AG10803 (cell line): Measurements from ENCODE around the gene ARAF.
A peak's percentile ranks its signal among the peaks of the same experiment; 100 is the strongest.

Experiments
- DNase-seq: peaks from one replicate; pipeline ENCODE4 v3.0.0; 2010; ENCODE audit warnings: low read depth
- H3K4me3 ChIP-seq: 2 replicates; pipeline ENCODE4 v1.5.1; 2011; ENCODE audit warnings: mild to moderate bottlenecking, low read length, control low read depth
- TF ChIP-seq, protein P1 (sequence below): conservative IDR thresholded peaks from 2 replicates; pipeline ENCODE4 v1.5.1; 2011; ENCODE audit warnings: mild to moderate bottlenecking, low read length, control low read depth, inconsistent platforms

ARAF gene

DNA sequence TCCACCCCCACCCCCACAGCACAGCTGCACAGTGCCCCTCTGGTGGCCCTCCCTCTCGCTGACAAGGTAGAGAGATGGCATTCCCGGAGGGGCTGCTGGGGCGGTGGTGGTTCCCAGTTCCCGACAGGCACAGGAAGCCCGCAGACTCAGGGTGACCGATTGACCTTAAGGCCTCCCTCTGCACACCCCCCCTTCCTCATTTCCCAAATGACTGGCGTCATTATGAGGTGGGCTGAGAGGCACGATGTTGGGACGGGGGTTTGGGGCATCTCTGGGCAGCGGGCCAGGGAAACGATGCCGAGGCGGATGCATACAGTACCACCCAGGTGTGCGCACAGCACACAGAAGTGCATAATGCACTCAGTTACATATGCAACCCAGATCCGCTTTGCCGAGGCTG is 17.7 kb downstream of the ARAF start:
- H3K4me3 ChIP-seq, result no peak overlapping the region
- DNase-seq, result no peak
- TF ChIP-seq, protein P1, sequence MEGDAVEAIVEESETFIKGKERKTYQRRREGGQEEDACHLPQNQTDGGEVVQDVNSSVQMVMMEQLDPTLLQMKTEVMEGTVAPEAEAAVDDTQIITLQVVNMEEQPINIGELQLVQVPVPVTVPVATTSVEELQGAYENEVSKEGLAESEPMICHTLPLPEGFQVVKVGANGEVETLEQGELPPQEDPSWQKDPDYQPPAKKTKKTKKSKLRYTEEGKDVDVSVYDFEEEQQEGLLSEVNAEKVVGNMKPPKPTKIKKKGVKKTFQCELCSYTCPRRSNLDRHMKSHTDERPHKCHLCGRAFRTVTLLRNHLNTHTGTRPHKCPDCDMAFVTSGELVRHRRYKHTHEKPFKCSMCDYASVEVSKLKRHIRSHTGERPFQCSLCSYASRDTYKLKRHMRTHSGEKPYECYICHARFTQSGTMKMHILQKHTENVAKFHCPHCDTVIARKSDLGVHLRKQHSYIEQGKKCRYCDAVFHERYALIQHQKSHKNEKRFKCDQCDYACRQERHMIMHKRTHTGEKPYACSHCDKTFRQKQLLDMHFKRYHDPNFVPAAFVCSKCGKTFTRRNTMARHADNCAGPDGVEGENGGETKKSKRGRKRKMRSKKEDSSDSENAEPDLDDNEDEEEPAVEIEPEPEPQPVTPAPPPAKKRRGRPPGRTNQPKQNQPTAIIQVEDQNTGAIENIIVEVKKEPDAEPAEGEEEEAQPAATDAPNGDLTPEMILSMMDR, result no peak

DNA sequence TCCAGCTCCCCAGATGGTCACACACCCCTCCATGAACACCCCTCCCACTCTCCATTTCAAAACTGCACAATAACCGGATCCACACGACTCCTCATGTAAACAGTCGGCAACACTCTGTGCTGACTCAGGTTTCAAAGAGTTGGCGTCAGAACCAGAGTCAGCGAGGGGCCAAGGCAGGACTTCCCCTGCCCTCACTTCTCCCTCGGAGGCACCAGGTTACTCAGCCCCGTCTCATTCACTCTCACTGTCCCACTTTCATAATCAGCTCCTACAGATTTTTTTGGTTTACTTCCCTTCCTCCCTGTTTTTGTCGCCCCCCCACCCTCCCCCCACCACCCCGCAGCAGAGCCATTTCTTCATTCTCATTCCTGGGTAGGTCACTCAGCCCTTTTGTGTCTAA is 18.5 kb downstream of the ARAF start:
- H3K4me3 ChIP-seq, result no peak overlapping the region
- peak; percentile 62 for DNase-seq
- TF ChIP-seq, protein P1, result no peak

- peak; percentile 91 for DNase-seq
- peak within 1 kb of the TSS; percentile 77 for H3K4me3 ChIP-seq
- TF ChIP-seq, protein P1, result no peak
Observed at GRCh38 chrX:47581731-47582647, 21.0 kb downstream of the ARAF start, which contains the start of gene TIMP1. Gene TIMP1 (plus strand): TSS chrX:47582436. CDS start chrX:47583416, 980 bp downstream.

DNA sequence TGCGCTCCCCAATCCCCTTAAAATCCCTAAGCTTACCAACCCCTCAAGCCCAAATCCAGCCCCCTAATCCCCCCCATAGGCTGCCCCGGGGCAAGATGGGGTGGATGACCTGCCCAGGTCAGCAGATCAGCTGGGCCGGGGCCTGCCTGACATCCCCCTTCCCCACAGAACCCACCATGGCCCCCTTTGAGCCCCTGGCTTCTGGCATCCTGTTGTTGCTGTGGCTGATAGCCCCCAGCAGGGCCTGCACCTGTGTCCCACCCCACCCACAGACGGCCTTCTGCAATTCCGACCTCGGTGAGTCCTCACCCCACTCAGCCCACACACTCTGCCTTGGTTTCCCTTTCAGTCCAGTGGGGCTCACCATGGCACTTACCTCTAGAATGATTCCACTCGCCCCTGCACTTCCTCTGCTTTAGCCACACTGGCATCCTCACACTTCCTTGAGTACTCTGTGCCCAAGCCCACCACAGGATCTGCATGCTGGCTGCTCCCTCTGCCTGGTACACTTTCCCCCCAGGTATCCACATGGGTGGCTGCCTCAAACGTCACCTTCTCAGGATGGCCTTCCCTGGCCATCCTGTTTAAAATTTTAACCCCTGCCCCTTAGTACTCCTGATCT is 22.3 kb downstream of the ARAF start:
- no peak for DNase-seq
- TF ChIP-seq, protein P1, result no peak
- peak overlapping the region; percentile 77 for H3K4me3 ChIP-seq

- DNase-seq, result no peak
- peak overlapping the region; percentile 17 for H3K4me3 ChIP-seq
- TF ChIP-seq, protein P1, result no peak
Observed at GRCh38 chrX:47584714-47585113, 23.7 kb downstream of the ARAF start.

DNA sequence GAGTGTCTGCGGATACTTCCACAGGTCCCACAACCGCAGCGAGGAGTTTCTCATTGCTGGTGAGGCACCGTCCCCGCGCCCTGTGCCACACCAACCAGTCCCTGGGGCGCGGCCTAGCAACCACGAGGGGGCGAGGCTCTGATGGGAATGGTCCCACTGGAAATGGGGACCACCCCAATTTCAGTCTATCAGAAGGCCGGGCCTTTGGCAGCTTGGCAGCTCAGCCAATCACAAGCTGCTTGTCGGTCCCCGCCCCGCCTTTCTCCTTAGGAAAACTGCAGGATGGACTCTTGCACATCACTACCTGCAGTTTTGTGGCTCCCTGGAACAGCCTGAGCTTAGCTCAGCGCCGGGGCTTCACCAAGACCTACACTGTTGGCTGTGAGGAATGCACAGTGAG is 24.3 kb downstream of the ARAF start:
- DNase-seq, result no peak
- no peak overlapping the region; the same call in 1 of the 2 replicates for H3K4me3 ChIP-seq
- TF ChIP-seq, protein P1, result no peak
